ENCODE data around the gene NMNAT2. TPM values are rescaled to one million over a fixed set of nuclear protein-coding genes. Genes with fewer than 3 reads are reported as not detected.

The NMNAT2 gene
- total RNA-seq, 4 donors from 2014 or later = 0.20 to 0.48 (median 0.27) TPM; not detected in 1

DNA sequence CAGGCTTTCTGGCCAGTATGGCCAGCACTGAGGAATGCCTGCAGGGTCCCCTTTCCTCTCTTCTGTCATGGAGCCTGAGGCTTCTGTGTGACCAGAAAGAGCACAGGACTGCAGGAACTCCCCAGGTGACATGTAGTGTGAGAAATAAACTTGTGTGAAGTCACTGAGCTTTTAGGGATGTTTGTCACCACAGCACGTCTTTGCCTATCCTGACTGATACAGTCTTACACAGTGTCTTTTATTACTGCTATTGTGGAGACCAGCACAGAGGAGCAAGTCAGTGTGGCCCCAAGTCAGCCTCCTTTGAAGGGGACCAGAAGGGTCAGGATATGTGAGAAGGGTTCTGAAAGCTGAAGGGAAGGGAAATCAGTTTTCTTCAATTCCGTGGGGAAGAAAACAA, 129.6 kb downstream of the NMNAT2 start:
- H3K27ac ChIP-seq = no peak overlapping the region
- H3K9me3 ChIP-seq = no peaks in the 10 kb centered on the region
- no peak for DNase-seq
- no peaks in the 10 kb centered on the region for H3K27me3 ChIP-seq
- H3K4me1 ChIP-seq = peaks cover 0 to 7% (median 3%) of the 10 kb centered on the region in 4 donors
- TF ChIP-seq POLR2A (IDR thresholded peaks at IDR 0.05) (no peak), POLR2AphosphoS5 (IDR thresholded peaks at IDR 0.05) (no peak), EP300 (IDR thresholded peaks at IDR 0.05; ENCODE audit: low read depth) (no peak)
- TF ChIP-seq, protein P1, sequence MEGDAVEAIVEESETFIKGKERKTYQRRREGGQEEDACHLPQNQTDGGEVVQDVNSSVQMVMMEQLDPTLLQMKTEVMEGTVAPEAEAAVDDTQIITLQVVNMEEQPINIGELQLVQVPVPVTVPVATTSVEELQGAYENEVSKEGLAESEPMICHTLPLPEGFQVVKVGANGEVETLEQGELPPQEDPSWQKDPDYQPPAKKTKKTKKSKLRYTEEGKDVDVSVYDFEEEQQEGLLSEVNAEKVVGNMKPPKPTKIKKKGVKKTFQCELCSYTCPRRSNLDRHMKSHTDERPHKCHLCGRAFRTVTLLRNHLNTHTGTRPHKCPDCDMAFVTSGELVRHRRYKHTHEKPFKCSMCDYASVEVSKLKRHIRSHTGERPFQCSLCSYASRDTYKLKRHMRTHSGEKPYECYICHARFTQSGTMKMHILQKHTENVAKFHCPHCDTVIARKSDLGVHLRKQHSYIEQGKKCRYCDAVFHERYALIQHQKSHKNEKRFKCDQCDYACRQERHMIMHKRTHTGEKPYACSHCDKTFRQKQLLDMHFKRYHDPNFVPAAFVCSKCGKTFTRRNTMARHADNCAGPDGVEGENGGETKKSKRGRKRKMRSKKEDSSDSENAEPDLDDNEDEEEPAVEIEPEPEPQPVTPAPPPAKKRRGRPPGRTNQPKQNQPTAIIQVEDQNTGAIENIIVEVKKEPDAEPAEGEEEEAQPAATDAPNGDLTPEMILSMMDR (IDR thresholded peaks at IDR 0.05) = no peak
- intact Hi-C loops (cut with DNase I; ENCODE audit: low total_unique reads) (loop anchor here (10.0 kb wide), 2 partner anchors 186 to 336 kb away; partner anchors contain the start of gene SMG7), in situ Hi-C loops (cut with MboI; ENCODE audit: low pct_ligation_motif_present in 1 of 4, low pct_unique_long_range_greater_than_20kb in 1 of 4, low sequenced_read_pairs in 3 of 4) (loop anchor here in 3 of 4 donors (10.0 to 25.0 kb wide), 3 partner anchors 249 to 324 kb away; no protein-coding TSS in a partner anchor)
- 96% methylated on average over 2 of the region's 2 CpGs; no CpG with 5 or more reads in 1 of the 2 donors for WGBS, 2 donors (ENCODE audit: low coverage in 1 of 2)
- no peaks in the 10 kb centered on the region for H3K36me3 ChIP-seq
- no peak overlapping the region for H3K4me3 ChIP-seq

- H3K36me3 ChIP-seq = no peaks in the 10 kb centered on the region
- in situ Hi-C loops (cut with MboI; ENCODE audit: low pct_ligation_motif_present in 1 of 4, low pct_unique_long_range_greater_than_20kb in 1 of 4, low sequenced_read_pairs in 3 of 4) (loop anchor here in 3 of 4 donors (10.0 to 25.0 kb wide), 3 partner anchors 250 to 322 kb away; no protein-coding TSS in a partner anchor), intact Hi-C loops (cut with DNase I; ENCODE audit: low total_unique reads) (loop anchor here (10.0 kb wide), 2 partner anchors 188 to 338 kb away; partner anchors contain the start of gene SMG7)
- H3K27me3 ChIP-seq = no peaks in the 10 kb centered on the region
- no peaks in the 10 kb centered on the region for H3K9me3 ChIP-seq
- H3K27ac ChIP-seq = peak overlapping the region in 3 of 4 donors; percentile 11 to 53 (median 41)
- H3K4me1 ChIP-seq = peaks cover 0 to 8% (median 4%) of the 10 kb centered on the region in 4 donors
- no peak overlapping the region for H3K4me3 ChIP-seq
- WGBS, 2 donors (ENCODE audit: low coverage in 1 of 2) = 64 to 100% methylated on average over 1 to 5 of the region's 5 CpGs
- no peak for TF ChIP-seq POLR2A (IDR thresholded peaks at IDR 0.05)
- TF ChIP-seq, protein P1 (IDR thresholded peaks at IDR 0.05) = no peak
- peak in 2 of 3 donors; percentile 12 to 68 for TF ChIP-seq POLR2AphosphoS5 (IDR thresholded peaks at IDR 0.05)
- TF ChIP-seq EP300 (IDR thresholded peaks at IDR 0.05; ENCODE audit: low read depth) = no peak
- DNase-seq = no peak
Observed at GRCh38 chr1:183287191-183287675, 130.9 kb downstream of the NMNAT2 start.

DNA sequence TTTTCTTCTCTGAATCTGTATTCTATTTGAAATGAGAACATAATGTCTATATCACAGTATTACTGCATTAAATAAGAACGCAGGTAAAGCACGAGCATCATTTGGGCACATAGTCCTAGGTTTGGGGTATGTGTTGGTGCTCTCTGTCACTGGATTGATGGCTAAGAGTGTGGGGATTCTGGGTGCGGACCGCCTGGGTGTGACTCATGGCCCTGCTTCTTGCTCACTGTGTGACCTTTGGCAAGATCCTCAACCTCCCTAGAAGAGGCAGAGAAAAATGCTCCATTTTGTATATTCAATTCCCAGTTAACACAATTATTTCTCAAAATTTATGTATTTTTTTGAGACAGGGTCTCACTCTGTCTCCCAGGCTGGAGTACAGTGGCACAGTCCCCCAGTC, 132.4 kb downstream of the NMNAT2 start:
- TF ChIP-seq, protein P1 (IDR thresholded peaks at IDR 0.05) = no peak
- no peak for TF ChIP-seq POLR2AphosphoS5 (IDR thresholded peaks at IDR 0.05)
- TF ChIP-seq EP300 (IDR thresholded peaks at IDR 0.05; ENCODE audit: low read depth) = no peak
- no peak for TF ChIP-seq POLR2A (IDR thresholded peaks at IDR 0.05)
- in situ Hi-C loops (cut with MboI; ENCODE audit: low pct_ligation_motif_present in 1 of 4, low pct_unique_long_range_greater_than_20kb in 1 of 4, low sequenced_read_pairs in 3 of 4) = loop anchor here in 3 of 4 donors (10.0 to 25.0 kb wide), 3 partner anchors 252 to 321 kb away; no protein-coding TSS in a partner anchor
- intact Hi-C loops (cut with DNase I; ENCODE audit: low total_unique reads) = loop anchor here (10.0 kb wide), 2 partner anchors 189 to 339 kb away; partner anchors contain the start of gene SMG7
- H3K4me1 ChIP-seq = peaks cover 0 to 9% (median 7%) of the 10 kb centered on the region in 4 donors
- no peaks in the 10 kb centered on the region for H3K9me3 ChIP-seq
- no peaks in the 10 kb centered on the region for H3K36me3 ChIP-seq
- no peak for DNase-seq
- H3K4me3 ChIP-seq = no peak overlapping the region
- no peak overlapping the region for H3K27ac ChIP-seq
- 57 to 73% methylated on average over 4 of the region's 4 CpGs for WGBS, 2 donors (ENCODE audit: low coverage in 1 of 2)
- H3K27me3 ChIP-seq = no peaks in the 10 kb centered on the region

GRCh38 chr1:183285256-183285655, 132.9 kb downstream of the NMNAT2 start:
- WGBS, 2 donors (ENCODE audit: low coverage in 1 of 2) = 73% methylated on average over 1 of the region's 1 CpG; no CpG with 5 or more reads in 1 of the 2 donors
- peaks cover 0 to 9% (median 7%) of the 10 kb centered on the region in 4 donors for H3K4me1 ChIP-seq
- H3K9me3 ChIP-seq = no peaks in the 10 kb centered on the region
- TF ChIP-seq, protein P1 (IDR thresholded peaks at IDR 0.05) = no peak
- TF ChIP-seq POLR2AphosphoS5 (IDR thresholded peaks at IDR 0.05) (no peak), POLR2A (IDR thresholded peaks at IDR 0.05) (no peak), EP300 (IDR thresholded peaks at IDR 0.05; ENCODE audit: low read depth) (no peak)
- H3K27me3 ChIP-seq = no peaks in the 10 kb centered on the region
- no peaks in the 10 kb centered on the region for H3K36me3 ChIP-seq
- no peak overlapping the region for H3K27ac ChIP-seq
- in situ Hi-C loops (cut with MboI; ENCODE audit: low pct_ligation_motif_present in 1 of 4, low pct_unique_long_range_greater_than_20kb in 1 of 4, low sequenced_read_pairs in 3 of 4) = loop anchor here in 3 of 4 donors (10.0 to 25.0 kb wide), 3 partner anchors 252 to 320 kb away; no protein-coding TSS in a partner anchor
- intact Hi-C loops (cut with DNase I; ENCODE audit: low total_unique reads) = loop anchor here (10.0 kb wide), 2 partner anchors 190 to 340 kb away; partner anchors contain the start of gene SMG7
- no peak overlapping the region for H3K4me3 ChIP-seq
- no peak for DNase-seq

All from transverse colon (tissue), 4 donors.